Vagina (tissue), 2 donors: ENCODE measurements around the gene PTTG1. TPM values are rescaled to one million over a fixed set of nuclear protein-coding genes. Genes with fewer than 3 reads are reported as not detected.
A peak's percentile ranks its signal among the peaks of the same experiment; 100 is the strongest.

Source experiments
- DNase-seq, 2 donors: peaks; one replicate each; pipeline ENCODE4 v3.0.0-alpha.2; 2017; ENCODE audit errors: extremely low spot score in 2 of 2
- H3K27ac ChIP-seq: fragments of 200-600 bp; sonication (generic); one replicate; pipeline ENCODE4 v1.5.1; 2019
- H3K27me3 ChIP-seq: fragments of 200-600 bp; sonication (generic); one replicate; pipeline ENCODE4 v1.5.1; 2019
- H3K36me3 ChIP-seq, 2 donors: fragments of 200-600 bp; sonication (generic); one replicate each; pipeline ENCODE4 v1.5.1; 2017 to 2019
- H3K4me1 ChIP-seq: fragments of 200-600 bp; sonication (generic); one replicate; pipeline ENCODE4 v1.5.1; 2019
- H3K4me3 ChIP-seq, 2 donors: fragments of 200-600 bp; sonication (generic); 1 replicate in 1 of 2; 2 replicates in 1 of 2; pipeline ENCODE4 v1.5.1; 2016 to 2019
- H3K9me3 ChIP-seq: fragments of 200-600 bp; sonication (generic); one replicate; pipeline ENCODE4 v1.5.1; 2019
- POLR2A ChIP-seq, 2 donors: fragments of 450-650 bp; IDR thresholded peaks; one replicate each; pipeline ENCODE4 v1.6.1; 2017; ENCODE audit warnings: antibody characterized with exemption in 2 of 2, mild to moderate bottlenecking in 2 of 2, moderate library complexity in 2 of 2
- POLR2AphosphoS5 ChIP-seq, 2 donors: sonication (generic); formaldehyde crosslinking; IDR thresholded peaks; one replicate each; pipeline ENCODE4 v1.9.0; 2017; ENCODE audit warnings: antibody characterized with exemption in 2 of 2, mild to moderate bottlenecking in 2 of 2, low read depth in 1 of 2; ENCODE audit not compliant: insufficient read depth in 1 of 2
- intact Hi-C: fragments of 100-400 bp; cut with DNase I; formaldehyde crosslinking; loops from one replicate; pipeline ENCODE4 v1.15.1; 2023
- total RNA-seq: library from RNA; depleted of rRNA; stranded (reverse); fragments of >200 nt; gene quantifications from one replicate; pipeline ENCODE4 v1.2.3, GENCODE V29; 2016
- TF ChIP-seq, protein P1 (sequence below), 3 experiments: fragments of 450-650 bp in 2 of 3; fragments of 200-600 bp in 1 of 3; sonication (generic) in 1 of 3; IDR thresholded peaks; one replicate each; pipeline ENCODE4 v1.5.1; 2017 to 2019; ENCODE audit warnings: antibody characterized with exemption in 3 of 3, mild to moderate bottlenecking in 2 of 3, moderate library complexity in 2 of 3

PTTG1 gene
- total RNA-seq, 1 donor from 2014 or later, result 89.1 TPM

GRCh38 chr5:160439205-160439600 lies 17.5 kb downstream of the PTTG1 start:
- TF ChIP-seq, protein P1, sequence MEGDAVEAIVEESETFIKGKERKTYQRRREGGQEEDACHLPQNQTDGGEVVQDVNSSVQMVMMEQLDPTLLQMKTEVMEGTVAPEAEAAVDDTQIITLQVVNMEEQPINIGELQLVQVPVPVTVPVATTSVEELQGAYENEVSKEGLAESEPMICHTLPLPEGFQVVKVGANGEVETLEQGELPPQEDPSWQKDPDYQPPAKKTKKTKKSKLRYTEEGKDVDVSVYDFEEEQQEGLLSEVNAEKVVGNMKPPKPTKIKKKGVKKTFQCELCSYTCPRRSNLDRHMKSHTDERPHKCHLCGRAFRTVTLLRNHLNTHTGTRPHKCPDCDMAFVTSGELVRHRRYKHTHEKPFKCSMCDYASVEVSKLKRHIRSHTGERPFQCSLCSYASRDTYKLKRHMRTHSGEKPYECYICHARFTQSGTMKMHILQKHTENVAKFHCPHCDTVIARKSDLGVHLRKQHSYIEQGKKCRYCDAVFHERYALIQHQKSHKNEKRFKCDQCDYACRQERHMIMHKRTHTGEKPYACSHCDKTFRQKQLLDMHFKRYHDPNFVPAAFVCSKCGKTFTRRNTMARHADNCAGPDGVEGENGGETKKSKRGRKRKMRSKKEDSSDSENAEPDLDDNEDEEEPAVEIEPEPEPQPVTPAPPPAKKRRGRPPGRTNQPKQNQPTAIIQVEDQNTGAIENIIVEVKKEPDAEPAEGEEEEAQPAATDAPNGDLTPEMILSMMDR (IDR thresholded peaks at IDR 0.05), result peak; percentile 55 to 95 (median 81)
- TF ChIP-seq POLR2A (IDR thresholded peaks at IDR 0.05) (no peak), POLR2AphosphoS5 (IDR thresholded peaks at IDR 0.05; ENCODE audit: insufficient read depth in 1 of 2, low read depth in 1 of 2) (peak in 1 of 2 donors; percentile 37)
- DNase-seq, result no peak
- no peaks in the 10 kb centered on the region for H3K36me3 ChIP-seq
- intact Hi-C loops, result no loop called here
- peak overlapping the region; percentile 31 to 33 for H3K4me3 ChIP-seq
- H3K27ac ChIP-seq, result peak overlapping the region; percentile 10
- peaks cover 6% of the 10 kb centered on the region for H3K4me1 ChIP-seq
- H3K27me3 ChIP-seq, result no peaks in the 10 kb centered on the region
- H3K9me3 ChIP-seq, result no peaks in the 10 kb centered on the region

DNA sequence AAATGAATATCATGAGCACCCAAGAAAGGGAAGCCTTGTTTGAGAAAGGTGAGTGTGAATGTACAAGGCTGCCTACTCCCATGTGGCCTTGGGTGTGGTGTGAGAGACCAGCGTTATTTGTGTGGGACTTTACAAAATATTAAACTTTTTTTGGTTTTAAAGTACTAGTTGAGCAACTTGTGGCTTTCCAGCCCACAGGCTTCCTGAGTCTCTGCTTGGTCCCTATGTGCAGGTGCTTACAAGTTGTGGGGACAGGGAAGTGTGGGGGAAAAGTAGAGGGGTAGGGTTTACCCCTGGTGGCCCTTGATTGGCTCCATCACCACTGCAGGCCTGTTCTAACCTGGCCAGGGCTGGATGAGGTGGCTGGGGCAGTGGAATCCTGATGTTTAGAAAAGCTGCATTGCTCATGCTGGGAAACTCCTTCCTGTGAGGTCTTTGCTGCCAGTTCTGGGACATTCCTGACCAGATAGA lies 19.7 kb downstream of the PTTG1 start:
- no peak for DNase-seq
- intact Hi-C loops, result no loop called here
- TF ChIP-seq POLR2A (IDR thresholded peaks at IDR 0.05) (no peak), POLR2AphosphoS5 (IDR thresholded peaks at IDR 0.05; ENCODE audit: insufficient read depth in 1 of 2, low read depth in 1 of 2) (no peak)
- TF ChIP-seq, protein P1 (IDR thresholded peaks at IDR 0.05), result no peak
- no peaks in the 10 kb centered on the region for H3K27me3 ChIP-seq
- H3K4me3 ChIP-seq, result no peak overlapping the region
- H3K4me1 ChIP-seq, result peaks cover 6% of the 10 kb centered on the region
- no peaks in the 10 kb centered on the region for H3K36me3 ChIP-seq
- no peaks in the 10 kb centered on the region for H3K9me3 ChIP-seq
- H3K27ac ChIP-seq, result no peak overlapping the region

DNA sequence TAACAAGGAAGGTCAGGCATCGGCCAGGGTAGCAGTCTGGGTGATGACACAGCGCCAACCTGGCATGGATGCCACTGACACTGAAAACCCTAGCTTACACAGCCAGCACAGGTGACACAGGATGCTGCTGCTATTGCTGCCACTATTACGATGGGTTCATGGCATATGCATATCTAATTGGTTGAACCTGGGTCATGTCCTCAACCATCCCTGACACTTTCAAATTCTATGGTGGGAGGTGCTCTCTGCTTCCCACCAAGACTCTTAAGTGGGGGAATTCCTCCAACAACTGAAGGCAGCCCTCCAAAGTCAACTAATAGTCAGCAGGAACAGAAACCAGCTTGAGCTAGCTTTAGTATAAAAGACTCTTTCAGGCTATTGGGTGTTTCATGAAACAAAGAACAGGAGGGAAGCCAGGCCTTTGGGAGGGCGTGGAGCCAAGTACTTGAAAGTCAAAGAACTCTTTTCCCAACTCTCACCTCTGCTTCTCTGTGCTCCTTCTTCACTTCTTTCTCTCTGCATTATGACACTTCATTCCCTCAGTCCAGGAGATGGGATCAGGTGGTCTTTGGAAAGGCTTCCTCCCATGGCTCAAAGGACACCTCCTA lies 21.3 kb downstream of the PTTG1 start:
- no peaks in the 10 kb centered on the region for H3K36me3 ChIP-seq
- no peak overlapping the region for H3K27ac ChIP-seq
- peaks cover 6% of the 10 kb centered on the region for H3K4me1 ChIP-seq
- intact Hi-C loops, result no loop called here
- no peak for TF ChIP-seq POLR2A (IDR thresholded peaks at IDR 0.05)
- no peak for TF ChIP-seq POLR2AphosphoS5 (IDR thresholded peaks at IDR 0.05; ENCODE audit: insufficient read depth in 1 of 2, low read depth in 1 of 2)
- TF ChIP-seq, protein P1 (IDR thresholded peaks at IDR 0.05), result no peak
- H3K4me3 ChIP-seq, result no peak overlapping the region
- no peaks in the 10 kb centered on the region for H3K27me3 ChIP-seq
- DNase-seq, result no peak
- H3K9me3 ChIP-seq, result no peaks in the 10 kb centered on the region

DNA sequence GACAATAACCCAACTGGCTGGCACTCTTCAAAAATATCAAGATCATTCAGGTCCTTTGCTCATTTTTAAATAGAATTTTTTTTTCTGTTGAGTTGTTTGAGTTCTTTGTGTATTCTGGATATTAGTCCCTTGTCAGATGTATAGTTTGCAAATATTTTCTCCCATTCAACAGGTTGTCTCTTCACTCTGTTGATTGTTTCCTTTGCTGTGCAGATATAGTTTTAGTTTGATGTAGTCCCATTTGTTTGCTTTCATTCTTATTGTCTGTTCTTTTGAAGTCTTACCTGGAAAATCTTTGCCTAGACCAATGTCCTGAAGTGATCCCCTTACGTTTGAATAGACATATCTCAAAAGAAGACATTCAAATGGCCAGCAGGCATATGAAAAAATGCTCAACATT lies 22.8 kb downstream of the PTTG1 start:
- Histone ChIP-seq H3K27ac (no peak overlapping the region), H3K36me3 (no peaks in the 10 kb centered on the region), H3K9me3 (no peaks in the 10 kb centered on the region), H3K27me3 (no peaks in the 10 kb centered on the region), H3K4me1 (no peaks in the 10 kb centered on the region), H3K4me3 (no peak overlapping the region)
- intact Hi-C loops, result no loop called here
- TF ChIP-seq, protein P1 (IDR thresholded peaks at IDR 0.05), result no peak
- TF ChIP-seq POLR2A (IDR thresholded peaks at IDR 0.05) (no peak), POLR2AphosphoS5 (IDR thresholded peaks at IDR 0.05; ENCODE audit: insufficient read depth in 1 of 2, low read depth in 1 of 2) (no peak)
- no peak for DNase-seq

GRCh38 chr5:160445132-160445531 lies 23.5 kb downstream of the PTTG1 start:
- H3K4me1 ChIP-seq, result no peaks in the 10 kb centered on the region
- TF ChIP-seq POLR2AphosphoS5 (IDR thresholded peaks at IDR 0.05; ENCODE audit: insufficient read depth in 1 of 2, low read depth in 1 of 2) (no peak), POLR2A (IDR thresholded peaks at IDR 0.05) (no peak)
- TF ChIP-seq, protein P1 (IDR thresholded peaks at IDR 0.05), result no peak
- H3K9me3 ChIP-seq, result no peaks in the 10 kb centered on the region
- no peaks in the 10 kb centered on the region for H3K36me3 ChIP-seq
- no peak overlapping the region for H3K27ac ChIP-seq
- no peak overlapping the region for H3K4me3 ChIP-seq
- no peaks in the 10 kb centered on the region for H3K27me3 ChIP-seq
- DNase-seq, result no peak
- intact Hi-C loops, result no loop called here
